ENCODE data around the gene CCDC50.

Gene CCDC50

GRCh38 chr3:191292243-191293015, 36.8 kb upstream of the CCDC50 start:
- H3K4me3 ChIP-seq (ENCODE audit: insufficient read depth, low read length, poor library complexity, severe bottlenecking), result no peak overlapping the region
- no peak overlapping the region for H3K9ac ChIP-seq (ENCODE audit: low read length)
- no peaks in the 10 kb centered on the region for H3K27me3 ChIP-seq (ENCODE audit: low read length)
- H3K4me2 ChIP-seq (ENCODE audit: low read depth, low read length, poor library complexity, severe bottlenecking), result no peak overlapping the region
- H4K20me1 ChIP-seq (ENCODE audit: low read depth, low read length), result no peaks in the 10 kb centered on the region
- H3K79me2 ChIP-seq (ENCODE audit: insufficient read depth, low read length), result no peaks in the 10 kb centered on the region
- no peak overlapping the region for H3K27ac ChIP-seq (ENCODE audit: low read depth, low read length)
- H3K9me2 ChIP-seq (replicated peaks; ENCODE audit: insufficient read depth, low read length), result no peaks in the 10 kb centered on the region
- H3K9me3 ChIP-seq (ENCODE audit: insufficient read depth, low read length), result no peaks in the 10 kb centered on the region
- no peak overlapping the region for H2AFZ ChIP-seq (ENCODE audit: low read depth, low read length, severe bottlenecking)
- H3F3A ChIP-seq (ENCODE audit: insufficient read depth), result no peaks in the 10 kb centered on the region
- TF ChIP-seq EZH2phosphoT487 (conservative IDR thresholded peaks at IDR 0.05; ENCODE audit: low read length), result no peak
- TF ChIP-seq CTCF (IDR thresholded peaks at IDR 0.05; ENCODE audit: insufficient read depth, low read length, poor library complexity, severe bottlenecking), result no peak
- no peaks in the 10 kb centered on the region for H3K36me3 ChIP-seq (ENCODE audit: low read length)

GRCh38 chr3:191294291-191294690, 34.9 kb upstream of the CCDC50 start:
- H3K27ac ChIP-seq (ENCODE audit: low read depth, low read length), result no peak overlapping the region
- no peaks in the 10 kb centered on the region for H3F3A ChIP-seq (ENCODE audit: insufficient read depth)
- H3K4me3 ChIP-seq (ENCODE audit: insufficient read depth, low read length, poor library complexity, severe bottlenecking), result no peak overlapping the region
- H3K9ac ChIP-seq (ENCODE audit: low read length), result no peak overlapping the region
- H3K27me3 ChIP-seq (ENCODE audit: low read length), result no peaks in the 10 kb centered on the region
- no peaks in the 10 kb centered on the region for H4K20me1 ChIP-seq (ENCODE audit: low read depth, low read length)
- H2AFZ ChIP-seq (ENCODE audit: low read depth, low read length, severe bottlenecking), result no peak overlapping the region
- H3K9me2 ChIP-seq (replicated peaks; ENCODE audit: insufficient read depth, low read length), result no peaks in the 10 kb centered on the region
- H3K9me3 ChIP-seq (ENCODE audit: insufficient read depth, low read length), result no peaks in the 10 kb centered on the region
- TF ChIP-seq EZH2phosphoT487 (conservative IDR thresholded peaks at IDR 0.05; ENCODE audit: low read length) (no peak), CTCF (IDR thresholded peaks at IDR 0.05; ENCODE audit: insufficient read depth, low read length, poor library complexity, severe bottlenecking) (no peak)
- H3K79me2 ChIP-seq (ENCODE audit: insufficient read depth, low read length), result no peaks in the 10 kb centered on the region
- H3K36me3 ChIP-seq (ENCODE audit: low read length), result no peaks in the 10 kb centered on the region
- H3K4me2 ChIP-seq (ENCODE audit: low read depth, low read length, poor library complexity, severe bottlenecking), result no peak overlapping the region

GRCh38 chr3:191296041-191296541, 33.1 kb upstream of the CCDC50 start:
- Histone ChIP-seq H3K9me3 (ENCODE audit: insufficient read depth, low read length) (no peaks in the 10 kb centered on the region), H3K9ac (ENCODE audit: low read length) (no peak overlapping the region), H3K4me2 (ENCODE audit: low read depth, low read length, poor library complexity, severe bottlenecking) (peak overlapping the region; percentile 32), H3K36me3 (ENCODE audit: low read length) (no peaks in the 10 kb centered on the region), H3K79me2 (ENCODE audit: insufficient read depth, low read length) (no peaks in the 10 kb centered on the region), H2AFZ (ENCODE audit: low read depth, low read length, severe bottlenecking) (no peak overlapping the region), H3K9me2 (replicated peaks; ENCODE audit: insufficient read depth, low read length) (no peaks in the 10 kb centered on the region), H3K27me3 (ENCODE audit: low read length) (no peaks in the 10 kb centered on the region), H3F3A (ENCODE audit: insufficient read depth) (no peaks in the 10 kb centered on the region), H4K20me1 (ENCODE audit: low read depth, low read length) (no peaks in the 10 kb centered on the region), H3K27ac (ENCODE audit: low read depth, low read length) (peak overlapping the region; percentile 7; the same call in 1 of the 2 replicates), H3K4me3 (ENCODE audit: insufficient read depth, low read length, poor library complexity, severe bottlenecking) (no peak overlapping the region)
- TF ChIP-seq EZH2phosphoT487 (conservative IDR thresholded peaks at IDR 0.05; ENCODE audit: low read length) (no peak), CTCF (IDR thresholded peaks at IDR 0.05; ENCODE audit: insufficient read depth, low read length, poor library complexity, severe bottlenecking) (no peak)

All from SU-DHL-6 (cell line).